Endodermal cell (in vitro differentiated cells): ENCODE data around the gene BMF. TPM values are rescaled to one million over a fixed set of nuclear protein-coding genes. Genes with fewer than 3 reads are reported as not detected.

Experiments used
- DNase-seq: peaks from one replicate; pipeline ENCODE4 v3.0.0-alpha.2; 2017
- H3K27ac ChIP-seq: 2 replicates; pipeline ENCODE4 v1.5.1; 2013; ENCODE audit warnings: mild to moderate bottlenecking, low read depth, low read length, moderate library complexity
- H3K27me3 ChIP-seq: 2 replicates; pipeline ENCODE4 v1.6.1; 2013; ENCODE audit warnings: mild to moderate bottlenecking, low read length, moderate library complexity; ENCODE audit not compliant: insufficient read depth, control insufficient read depth, poor library complexity, severe bottlenecking
- H3K36me3 ChIP-seq: 2 replicates; pipeline ENCODE4 v1.7.0; 2013; ENCODE audit warnings: mild to moderate bottlenecking, low read length, moderate library complexity; ENCODE audit not compliant: control insufficient read depth, insufficient read depth
- H3K4me1 ChIP-seq: one replicate; pipeline ENCODE4 v1.7.0; 2013; ENCODE audit warnings: low read length; ENCODE audit not compliant: control insufficient read depth, insufficient read depth
- H3K4me3 ChIP-seq: 2 replicates; pipeline ENCODE4 v1.5.1; 2013; ENCODE audit warnings: mild to moderate bottlenecking, low read length, moderate library complexity
- H3K9ac ChIP-seq: 2 replicates; pipeline ENCODE4 v1.6.1; 2013; ENCODE audit warnings: mild to moderate bottlenecking, low read length, moderate library complexity; ENCODE audit not compliant: poor library complexity, severe bottlenecking; ENCODE audit errors: extremely low read depth
- H3K9me3 ChIP-seq: 2 replicates; pipeline ENCODE4 v1.6.1; 2013; ENCODE audit warnings: mild to moderate bottlenecking, low read length, moderate library complexity; ENCODE audit not compliant: control insufficient read depth
- H3K27ac Mint-ChIP-seq: 2 replicates; pipeline ENCODE4 v1.8.0; 2020; ENCODE audit warnings: mixed read lengths
- H3K27me3 Mint-ChIP-seq: 2 replicates; pipeline ENCODE4 v1.8.0; 2021; ENCODE audit warnings: mild to moderate bottlenecking, mixed read lengths; ENCODE audit not compliant: insufficient read depth
- H3K36me3 Mint-ChIP-seq: 2 replicates; pipeline ENCODE4 v1.8.0; 2020; ENCODE audit warnings: low read depth, mixed read lengths
- H3K4me1 Mint-ChIP-seq: 2 replicates; pipeline ENCODE4 v1.8.0; 2020; ENCODE audit warnings: mixed read lengths
- H3K4me3 Mint-ChIP-seq: 2 replicates; pipeline ENCODE4 v1.8.0; 2020; ENCODE audit warnings: mild to moderate bottlenecking, moderate library complexity, mixed read lengths
- H3K9me3 Mint-ChIP-seq: 2 replicates; pipeline ENCODE4 v1.8.0; 2020; ENCODE audit warnings: mild to moderate bottlenecking, mixed read lengths
- CTCF ChIP-seq: fragments of 200-600 bp; sonication (generic); conservative IDR thresholded peaks from 2 replicates; pipeline ENCODE4 v1.5.0; 2021; ENCODE audit warnings: antibody characterized with exemption, mild to moderate bottlenecking
- WGBS, 2 experiments: methylation state at CpG; one replicate each; pipeline versions ENCODE4 v1.1.5 to v1.1.7; 2013; ENCODE audit warnings: missing lambda C conversion rate in 2 of 2, mixed read lengths in 1 of 2; ENCODE audit not compliant: insufficient coverage in 1 of 2, insufficient read length in 1 of 2; 5-methylcytosine and 5-hydroxymethylcytosine counted together
- total RNA-seq, 2 donors: library from RNA; stranded (reverse); fragmentation: NEBNext Ultra II Directional in 1 of 2; extraction: Animal tissue kit (Norgen Biotek cat#: 25700) in 1 of 2; gene quantifications; 2 replicates in 1 of 2; 3 replicates in 1 of 2; pipeline ENCODE4 v1.2.1, GENCODE V29; 2021

The BMF gene
- total RNA-seq, 2 donors from 2014 or later, result 48.3 to 53.5 TPM

DNA sequence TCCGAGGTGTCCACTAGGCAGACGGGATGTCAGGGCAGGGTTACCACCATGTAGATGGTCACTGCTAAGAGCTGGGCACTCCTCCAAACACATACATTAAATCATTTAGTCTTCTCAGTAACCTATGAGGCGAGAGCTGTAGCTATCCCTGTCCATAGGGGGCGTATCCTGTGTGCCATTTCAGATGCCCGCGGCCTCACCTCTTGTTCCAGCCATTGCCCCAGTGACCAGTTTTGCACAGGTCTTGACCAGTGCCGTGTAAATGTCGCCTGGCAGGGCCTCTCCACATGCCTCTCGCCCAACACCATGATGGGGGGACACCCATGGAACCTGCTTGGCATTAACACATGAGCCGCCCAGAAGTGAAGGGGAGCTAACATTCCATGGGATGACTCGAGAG is 48.9 kb downstream of the BMF start:
- no peak overlapping the region for H3K27ac Mint-ChIP-seq
- Histone ChIP-seq H3K27ac (no peak overlapping the region), H3K9ac (no peak overlapping the region), H3K27me3 (no peaks in the 10 kb centered on the region), H3K4me3 (no peak overlapping the region), H3K4me1 (peaks cover 3% of the 10 kb centered on the region), H3K9me3 (no peaks in the 10 kb centered on the region), H3K36me3 (no peaks in the 10 kb centered on the region)
- peak; percentile 46 for TF ChIP-seq CTCF
- no peak overlapping the region for H3K4me3 Mint-ChIP-seq
- H3K27me3 Mint-ChIP-seq, result no peaks in the 10 kb centered on the region
- peak; percentile 53 for DNase-seq
- no peaks in the 10 kb centered on the region for H3K9me3 Mint-ChIP-seq
- H3K36me3 Mint-ChIP-seq, result no peaks in the 10 kb centered on the region
- H3K4me1 Mint-ChIP-seq, result peaks cover 11% of the 10 kb centered on the region
- WGBS, 2 experiments, result 88 to 90% methylated on average over 6 to 11 of the region's 11 CpGs

GRCh38 chr15:40058476-40059140 is 50.1 kb downstream of the BMF start:
- Histone ChIP-seq H3K9ac (no peak overlapping the region), H3K27ac (no peak overlapping the region), H3K4me1 (peaks cover 3% of the 10 kb centered on the region), H3K4me3 (no peak overlapping the region), H3K27me3 (no peaks in the 10 kb centered on the region), H3K36me3 (no peaks in the 10 kb centered on the region), H3K9me3 (no peaks in the 10 kb centered on the region)
- no peak overlapping the region for H3K4me3 Mint-ChIP-seq
- H3K36me3 Mint-ChIP-seq, result no peaks in the 10 kb centered on the region
- H3K27me3 Mint-ChIP-seq, result no peaks in the 10 kb centered on the region
- WGBS, 2 experiments, result 87 to 88% methylated on average over 2 to 3 of the region's 3 CpGs
- peaks cover 6% of the 10 kb centered on the region for H3K4me1 Mint-ChIP-seq
- peak; percentile 10 for DNase-seq
- H3K27ac Mint-ChIP-seq, result no peak overlapping the region
- no peaks in the 10 kb centered on the region for H3K9me3 Mint-ChIP-seq
- TF ChIP-seq CTCF, result no peak

GRCh38 chr15:40055576-40056293 is 52.9 kb downstream of the BMF start:
- H3K4me3 Mint-ChIP-seq, result no peak overlapping the region
- no peak overlapping the region for H3K9ac ChIP-seq
- H3K9me3 Mint-ChIP-seq, result no peaks in the 10 kb centered on the region
- H3K4me1 Mint-ChIP-seq, result peaks cover 16% of the 10 kb centered on the region
- no peaks in the 10 kb centered on the region for H3K4me1 ChIP-seq
- H3K36me3 Mint-ChIP-seq, result no peaks in the 10 kb centered on the region
- no peaks in the 10 kb centered on the region for H3K27me3 ChIP-seq
- WGBS, 2 experiments, result 92 to 96% methylated on average over 11 to 14 of the region's 14 CpGs
- no peak overlapping the region for H3K27ac ChIP-seq
- no peak for TF ChIP-seq CTCF
- H3K9me3 ChIP-seq, result no peaks in the 10 kb centered on the region
- no peaks in the 10 kb centered on the region for H3K36me3 ChIP-seq
- no peak overlapping the region for H3K4me3 ChIP-seq
- peak overlapping the region; percentile 18 for H3K27ac Mint-ChIP-seq
- H3K27me3 Mint-ChIP-seq, result no peaks in the 10 kb centered on the region
- peak; percentile 48 for DNase-seq
